GM19240 (cell line): ENCODE measurements around the gene LRP5.
"Not testable (repeated sequence)": the region's sequence is repeated elsewhere in the genome, so short reads cannot be mapped to it uniquely, and the experiment has no call there.

Experiments used
- DNase-seq: peaks from one replicate; pipeline ENCODE4 v3.0.0; 2011; ENCODE audit warnings: low spot score; ENCODE audit not compliant: insufficient read length

Gene LRP5

DNA sequence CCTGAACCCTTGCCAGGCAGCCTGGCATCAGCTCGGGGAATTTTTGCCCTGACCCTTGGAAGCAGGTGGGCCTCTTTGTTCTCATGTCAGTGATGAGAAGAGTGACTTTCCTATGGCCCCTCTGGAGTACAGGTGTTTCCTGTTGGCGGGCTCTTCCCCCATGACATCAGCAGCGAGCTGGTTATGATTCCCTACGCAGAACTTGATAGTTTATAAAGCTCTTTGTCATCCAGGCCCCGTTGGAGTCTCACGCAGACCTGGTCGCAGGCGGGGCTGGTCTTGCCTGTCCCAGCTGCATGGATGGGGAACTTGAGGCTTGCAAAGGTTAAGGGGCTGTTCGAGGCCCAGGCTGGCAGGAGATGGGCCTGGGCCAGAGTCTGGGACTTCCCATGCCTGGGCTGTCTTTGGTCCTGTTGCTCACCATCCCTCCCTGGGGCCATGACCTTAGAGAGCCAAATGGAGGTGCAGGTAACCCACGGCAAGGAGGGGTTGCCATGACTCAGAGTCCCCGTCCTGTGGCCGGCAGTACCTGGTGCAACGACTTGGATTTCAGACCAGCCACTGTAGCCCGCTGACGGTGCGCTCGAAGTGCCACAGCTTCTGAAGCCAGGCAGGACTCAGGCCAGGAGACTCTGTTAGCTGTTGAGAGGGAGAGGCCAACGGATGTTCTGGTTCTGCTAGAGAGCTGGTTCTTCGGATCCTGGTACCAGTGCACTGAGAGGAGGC is 102.3 kb downstream of the LRP5 start:
- no peak for DNase-seq

- no peak for DNase-seq
Measured at GRCh38 chr11:68416070-68416578, 103.7 kb downstream of the LRP5 start.

DNA sequence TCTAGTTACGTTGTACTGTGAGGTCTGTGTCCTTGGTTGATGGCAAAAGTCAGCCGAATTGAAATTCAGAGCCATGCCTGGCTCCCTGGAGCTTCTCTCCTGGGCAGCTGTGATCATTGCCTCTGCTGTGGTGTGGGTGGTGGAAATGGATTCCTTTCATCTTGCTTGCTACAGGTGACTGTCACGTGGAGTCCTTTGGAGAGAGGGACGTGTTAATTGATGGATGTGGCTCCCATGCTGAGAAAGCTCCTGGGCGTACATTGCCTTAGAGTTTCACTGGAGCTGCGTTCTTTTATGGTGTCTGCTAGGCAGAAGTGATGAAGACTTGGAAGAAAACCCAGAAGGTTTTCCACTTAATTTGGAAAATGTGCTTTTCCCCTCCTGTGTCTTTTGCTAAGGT is 106.3 kb downstream of the LRP5 start:
- no peak for DNase-seq

DNA sequence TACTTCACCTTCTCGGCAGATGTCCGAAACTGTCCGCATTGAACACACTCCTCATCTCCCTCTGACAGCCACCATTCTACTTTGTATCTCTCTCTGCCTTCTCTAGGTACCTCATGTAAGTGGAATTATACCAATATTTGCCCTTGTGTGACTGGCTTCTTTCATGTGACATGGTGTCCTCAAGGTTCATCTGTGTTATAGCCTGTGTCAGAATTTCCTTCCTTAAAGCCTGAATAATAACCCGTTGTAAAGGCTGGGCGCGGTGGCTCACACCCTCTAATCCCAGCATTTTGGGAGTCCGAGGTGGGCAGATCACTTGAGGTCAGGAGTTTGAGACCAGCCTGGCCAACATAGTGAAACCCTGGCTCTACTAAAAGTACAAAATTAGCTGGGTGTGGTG is 107.8 kb downstream of the LRP5 start:
- no peak for DNase-seq

DNA sequence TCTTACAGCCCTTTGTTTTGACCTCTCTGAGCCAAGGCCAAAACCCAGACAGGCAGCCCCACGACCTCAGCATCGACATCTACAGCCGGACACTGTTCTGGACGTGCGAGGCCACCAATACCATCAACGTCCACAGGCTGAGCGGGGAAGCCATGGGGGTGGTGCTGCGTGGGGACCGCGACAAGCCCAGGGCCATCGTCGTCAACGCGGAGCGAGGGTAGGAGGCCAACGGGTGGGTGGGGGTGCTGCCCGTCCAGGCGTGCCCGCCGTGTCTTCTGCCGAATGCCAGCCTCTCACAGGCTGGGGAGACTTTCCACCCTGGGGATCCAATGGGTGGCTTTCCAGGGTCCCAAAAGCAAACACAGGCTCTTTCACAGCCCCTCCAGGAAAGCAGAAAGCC is 111.1 kb downstream of the LRP5 start:
- no peak for DNase-seq

- no peak for DNase-seq
Measured at GRCh38 chr11:68424101-68424632, 111.8 kb downstream of the LRP5 start.

DNA sequence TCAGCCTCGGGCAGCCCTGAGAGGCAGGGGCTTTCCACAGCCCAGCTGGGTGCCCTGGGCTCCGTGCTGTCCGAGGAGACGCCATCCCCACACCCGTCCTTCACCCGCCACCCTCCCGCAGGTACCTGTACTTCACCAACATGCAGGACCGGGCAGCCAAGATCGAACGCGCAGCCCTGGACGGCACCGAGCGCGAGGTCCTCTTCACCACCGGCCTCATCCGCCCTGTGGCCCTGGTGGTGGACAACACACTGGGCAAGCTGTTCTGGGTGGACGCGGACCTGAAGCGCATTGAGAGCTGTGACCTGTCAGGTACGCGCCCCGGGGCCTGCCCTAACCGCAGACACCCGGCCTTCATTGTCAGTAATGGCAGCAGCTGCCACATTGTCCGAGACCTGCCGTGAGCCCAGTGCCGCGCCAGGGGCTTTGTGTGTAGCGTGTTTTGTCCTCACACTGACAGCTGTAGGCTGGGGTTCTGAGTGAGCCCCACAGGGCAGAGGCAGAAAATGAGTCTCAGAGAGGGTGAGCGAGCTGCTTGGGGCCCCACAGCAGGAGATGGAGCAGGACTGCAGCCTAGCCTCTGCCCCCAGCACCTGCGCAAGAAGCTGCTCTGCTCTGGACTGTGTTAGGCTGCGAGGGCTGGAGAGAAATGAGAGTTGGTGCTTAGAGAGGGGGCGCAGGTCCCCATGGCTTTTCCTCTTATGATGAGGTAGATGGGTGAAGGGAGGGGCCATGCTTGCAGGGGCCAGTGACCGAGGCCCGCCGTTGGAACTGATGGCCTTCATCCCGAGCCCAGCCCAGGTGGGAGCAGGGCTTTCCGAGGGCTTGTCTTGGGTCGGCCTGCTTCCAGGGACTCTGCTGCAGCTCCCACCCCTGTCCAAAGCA is 112.8 kb downstream of the LRP5 start:
- no peak for DNase-seq

- DNase-seq: no peak
Measured at GRCh38 chr11:68425866-68426380, 113.5 kb downstream of the LRP5 start.

DNA sequence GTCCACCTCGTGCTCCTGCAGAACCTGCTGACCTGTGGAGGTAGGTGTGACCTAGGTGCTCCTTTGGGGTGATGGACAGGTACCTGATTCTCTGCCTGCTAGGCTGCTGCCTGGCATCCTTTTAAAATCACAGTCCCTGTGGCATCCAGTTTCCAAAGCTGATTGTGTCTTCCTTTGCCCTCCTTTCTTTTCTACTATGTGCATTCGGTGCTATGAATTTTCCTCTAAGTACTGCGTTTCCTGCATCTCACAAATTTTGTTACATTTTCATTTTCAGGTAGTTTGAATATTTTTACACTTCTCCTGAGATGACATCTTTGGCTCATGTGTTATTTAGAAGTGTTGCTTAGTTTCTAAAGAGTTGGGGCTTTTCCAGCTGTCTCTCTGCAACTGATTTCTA is 117.3 kb downstream of the LRP5 start:
- no peak for DNase-seq

DNA sequence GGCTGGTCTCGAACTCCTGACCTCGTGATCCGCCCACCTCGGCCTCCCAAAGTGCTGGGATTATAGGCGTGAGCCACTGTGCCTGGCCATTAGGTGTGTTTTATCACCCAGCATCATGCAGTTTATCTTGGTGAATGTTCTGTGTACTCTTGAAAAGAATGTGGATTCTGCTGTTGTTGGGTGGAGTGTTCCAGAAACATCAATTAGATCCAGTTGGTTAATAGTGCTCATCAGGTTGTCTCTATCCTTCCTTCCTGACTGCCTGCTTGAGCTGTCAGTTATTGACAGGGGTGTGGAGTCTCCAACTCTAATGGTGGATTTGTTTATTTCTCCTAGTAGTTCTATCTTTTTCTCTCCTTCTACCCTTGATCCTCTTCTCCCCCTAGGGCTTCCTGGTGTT is 118.0 kb downstream of the LRP5 start:
- DNase-seq: no peak

- DNase-seq: no peak
Measured at GRCh38 chr11:68430801-68431200, 118.4 kb downstream of the LRP5 start.

- DNase-seq: no peak
Measured at GRCh38 chr11:68431984-68432645, 119.7 kb downstream of the LRP5 start.

- no peak for DNase-seq
Measured at GRCh38 chr11:68432874-68433273, 120.5 kb downstream of the LRP5 start.

- DNase-seq: no peak
Measured at GRCh38 chr11:68433541-68433940, 121.2 kb downstream of the LRP5 start.

- DNase-seq: not testable (repeated sequence)
Measured at GRCh38 chr11:68434159-68434558, 121.8 kb downstream of the LRP5 start.

DNA sequence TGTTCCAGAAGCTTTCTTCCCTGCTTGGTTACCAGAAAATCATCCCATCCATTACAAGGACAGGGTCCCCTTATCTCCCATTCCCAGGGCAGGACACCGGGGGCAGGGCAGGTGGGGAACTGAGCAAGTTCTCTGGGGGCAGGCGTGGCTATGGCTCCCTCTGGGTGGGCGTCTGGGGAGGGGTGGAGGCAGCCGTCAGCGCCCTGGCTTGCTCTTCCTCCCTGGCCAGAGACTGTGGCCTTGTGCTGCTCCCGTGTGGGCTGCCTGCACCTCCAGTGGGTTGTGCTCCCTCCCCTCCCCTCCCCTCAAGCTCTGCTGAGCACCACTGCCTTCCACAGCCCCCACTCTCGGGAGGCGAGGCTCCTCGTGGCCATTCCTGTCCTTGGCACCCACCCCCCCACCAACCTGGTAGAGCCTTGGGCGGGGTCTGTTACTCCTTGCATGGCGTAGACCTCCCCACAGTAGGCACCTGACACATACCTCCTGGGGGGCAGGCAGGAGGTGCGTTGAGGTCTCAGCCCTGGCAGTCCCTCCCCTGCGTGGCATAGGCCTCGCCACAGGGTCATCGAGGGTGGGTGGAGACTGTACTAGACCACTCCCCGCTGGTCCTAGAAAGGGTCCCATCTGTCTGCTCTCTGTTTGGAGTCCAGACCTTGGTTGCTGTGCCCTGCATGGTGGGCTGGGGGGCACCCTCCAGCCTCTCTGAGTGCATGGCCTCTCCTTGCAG is 123.9 kb downstream of the LRP5 start:
- no peak for DNase-seq

DNA sequence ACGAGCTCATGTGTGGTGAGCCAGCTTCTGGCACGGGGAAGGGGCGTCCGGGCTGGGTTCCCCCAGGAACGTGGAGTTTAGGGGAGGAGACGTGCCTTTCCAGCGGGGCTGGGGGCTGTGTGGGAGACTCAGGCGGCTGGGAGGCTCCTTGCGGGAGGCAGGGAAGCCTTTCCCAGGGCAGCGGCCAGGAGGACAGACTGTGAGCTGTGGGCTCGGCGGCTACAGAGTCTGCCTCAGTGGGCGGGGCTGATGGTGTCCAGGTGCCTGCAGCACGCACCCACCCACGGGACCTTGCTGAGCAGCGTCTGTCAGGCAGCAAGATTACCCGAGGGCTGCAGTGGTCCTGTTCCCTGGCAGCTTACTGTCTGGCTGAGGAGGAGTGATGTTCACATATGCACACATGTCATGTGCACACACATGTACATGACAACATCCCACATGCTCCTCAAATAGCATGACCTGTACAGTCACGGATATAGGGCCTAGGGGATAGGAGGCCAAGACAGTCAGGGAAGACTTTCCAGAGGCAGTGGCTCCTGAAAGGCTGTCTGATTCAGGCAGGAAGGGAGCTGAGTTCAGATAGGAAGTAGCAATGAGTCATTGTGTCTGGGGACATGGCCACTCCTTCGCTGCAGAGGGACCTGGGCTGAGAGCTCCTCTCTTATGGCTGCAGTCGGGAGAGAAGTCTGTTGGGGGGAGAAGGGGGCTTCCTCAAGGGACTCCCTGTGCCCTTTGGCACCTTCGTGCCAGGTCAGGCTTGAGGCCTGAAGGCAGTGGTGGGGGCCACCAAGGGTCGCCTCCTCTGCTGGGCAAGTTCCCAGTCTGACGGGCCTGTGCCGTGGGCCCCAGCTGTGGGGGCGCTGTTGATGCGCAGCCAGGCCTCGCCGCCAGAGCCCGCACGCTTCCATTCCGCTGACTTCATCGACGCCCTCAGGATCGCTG is 124.9 kb downstream of the LRP5 start:
- DNase-seq: no peak

DNA sequence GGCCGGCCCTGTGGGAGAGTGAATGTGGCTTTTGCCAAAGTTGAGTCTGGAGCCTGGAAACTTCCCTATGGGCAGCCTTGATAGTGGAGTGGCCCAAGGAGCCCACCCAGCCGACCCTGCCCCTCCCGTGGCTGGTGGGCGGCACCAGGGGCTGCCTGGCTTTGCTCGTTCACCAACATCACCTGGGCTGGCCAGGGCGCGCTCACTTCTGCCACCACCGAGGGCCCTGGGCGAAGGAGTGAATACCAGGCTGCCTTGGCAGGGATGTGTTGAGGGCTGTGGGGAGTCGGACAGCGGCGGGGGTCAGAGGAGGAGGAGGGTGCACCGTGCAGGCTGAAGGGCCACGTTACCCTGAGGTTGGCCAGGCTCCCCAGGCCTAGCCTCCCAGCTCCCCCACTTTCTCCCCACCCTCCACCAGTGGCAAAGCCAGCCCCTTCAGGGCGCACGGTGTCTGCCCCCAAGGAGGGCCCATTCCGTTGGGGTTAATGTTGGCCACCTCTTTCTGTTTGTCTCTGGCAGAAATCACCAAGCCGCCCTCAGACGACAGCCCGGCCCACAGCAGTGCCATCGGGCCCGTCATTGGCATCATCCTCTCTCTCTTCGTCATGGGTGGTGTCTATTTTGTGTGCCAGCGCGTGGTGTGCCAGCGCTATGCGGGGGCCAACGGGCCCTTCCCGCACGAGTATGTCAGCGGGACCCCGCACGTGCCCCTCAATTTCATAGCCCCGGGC is 125.7 kb downstream of the LRP5 start:
- no peak for DNase-seq

DNA sequence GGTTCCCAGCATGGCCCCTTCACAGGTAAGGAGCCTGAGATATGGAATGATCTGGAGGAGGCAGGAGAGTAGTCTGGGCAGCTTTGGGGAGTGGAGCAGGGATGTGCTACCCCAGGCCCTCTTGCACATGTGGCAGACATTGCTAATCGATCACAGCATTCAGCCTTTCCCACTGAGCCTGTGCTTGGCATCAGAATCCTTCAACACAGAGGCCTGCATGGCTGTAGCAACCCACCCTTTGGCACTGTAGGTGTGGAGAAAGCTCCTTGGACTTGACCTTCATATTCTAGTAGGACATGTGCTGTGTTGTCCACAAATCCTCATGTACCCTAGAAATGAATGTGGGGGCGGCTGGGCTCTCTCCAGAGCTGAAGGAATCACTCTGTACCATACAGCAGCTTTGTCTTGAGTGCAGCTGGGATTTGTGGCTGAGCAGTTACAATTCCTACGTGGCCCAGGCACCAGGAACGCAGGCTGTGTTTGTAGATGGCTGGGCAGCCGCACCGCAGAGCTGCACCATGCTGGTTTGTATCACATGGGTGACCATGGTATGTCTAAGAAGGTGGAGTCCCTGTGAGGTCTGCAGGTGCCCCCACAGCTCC is 126.4 kb downstream of the LRP5 start:
- DNase-seq: no peak
